GM23338 (cell line): ENCODE results near the gene MYO3B. TPM values are rescaled to one million over a fixed set of nuclear protein-coding genes. Genes with fewer than 3 reads are reported as not detected.
A peak's percentile ranks its signal among the peaks of the same experiment; 100 is the strongest.

Source experiments
- ATAC-seq: fragments of 200-7000 bp; cut with Tn5 transposase; 3 replicates; pipeline ENCODE4 v1.9.1; 2020
- DNase-seq: peaks from one replicate; pipeline ENCODE4 v3.0.0-alpha.2; 2015; ENCODE audit warnings: low spot score
- H2AFZ ChIP-seq: fragments of 200-600 bp; sonication (generic); 2 replicates; pipeline ENCODE4 v1.8.0; 2016; ENCODE audit warnings: antibody characterized with exemption, mild to moderate bottlenecking, moderate library complexity
- H3F3A ChIP-seq: fragments of 200-600 bp; sonication (generic); replicated peaks from 2 replicates; pipeline ENCODE4 v1.8.0; 2017; ENCODE audit warnings: antibody characterized with exemption, mixed run types, low read depth
- H3K27ac ChIP-seq: fragments of 200-600 bp; sonication (generic); 2 replicates; pipeline ENCODE4 v1.6.1; 2016; ENCODE audit warnings: low read depth
- H3K27me3 ChIP-seq: fragments of 200-600 bp; sonication (generic); 2 replicates; pipeline ENCODE4 v1.8.0; 2016; ENCODE audit warnings: mild to moderate bottlenecking, mixed run types, moderate library complexity; ENCODE audit not compliant: insufficient read depth
- H3K36me3 ChIP-seq: fragments of 200-600 bp; sonication (generic); 2 replicates; pipeline ENCODE4 v1.8.0; 2016; ENCODE audit warnings: mild to moderate bottlenecking; ENCODE audit not compliant: insufficient read depth
- H3K4me1 ChIP-seq: fragments of 200-600 bp; sonication (generic); 2 replicates; pipeline ENCODE4 v1.8.0; 2016; ENCODE audit warnings: mild to moderate bottlenecking, moderate library complexity; ENCODE audit not compliant: insufficient read depth
- H3K4me2 ChIP-seq: fragments of 200-600 bp; sonication (generic); 2 replicates; pipeline ENCODE4 v1.7.1; 2017; ENCODE audit warnings: mixed run types
- H3K4me3 ChIP-seq: fragments of 200-600 bp; sonication (generic); 2 replicates; pipeline ENCODE4 v1.6.1; 2016; ENCODE audit warnings: mixed run types
- H3K79me2 ChIP-seq: fragments of 200-600 bp; sonication (generic); replicated peaks from 2 replicates; pipeline ENCODE4 v1.8.0; 2017; ENCODE audit warnings: mild to moderate bottlenecking; ENCODE audit not compliant: insufficient read depth
- H3K9me2 ChIP-seq: fragments of 200-600 bp; sonication (generic); 2 replicates; pipeline ENCODE4 v1.8.0; 2017; ENCODE audit not compliant: insufficient read depth
- H4K20me1 ChIP-seq: fragments of 200-600 bp; sonication (generic); replicated peaks from 2 replicates; pipeline ENCODE4 v1.8.0; 2017; ENCODE audit warnings: mild to moderate bottlenecking; ENCODE audit not compliant: insufficient read depth
- H3K27ac Mint-ChIP-seq: 2 replicates; pipeline ENCODE4 v1.8.0; 2020; ENCODE audit warnings: inconsistent platforms, mild to moderate bottlenecking, moderate library complexity, mixed read lengths
- H3K27me3 Mint-ChIP-seq: 3 replicates; pipeline ENCODE4 v1.8.0; 2022; ENCODE audit warnings: low read depth, mild to moderate bottlenecking, moderate library complexity, mixed read lengths, inconsistent platforms; ENCODE audit not compliant: insufficient read depth, poor library complexity
- H3K36me3 Mint-ChIP-seq: 3 replicates; pipeline ENCODE4 v1.8.0; 2021; ENCODE audit warnings: low read depth, mild to moderate bottlenecking, inconsistent platforms, moderate library complexity, mixed read lengths
- H3K4me1 Mint-ChIP-seq: 3 replicates; pipeline ENCODE4 v1.8.0; 2020; ENCODE audit warnings: mild to moderate bottlenecking, inconsistent platforms, mixed read lengths
- H3K4me3 Mint-ChIP-seq: 3 replicates; pipeline ENCODE4 v1.8.0; 2021; ENCODE audit warnings: moderate library complexity, mild to moderate bottlenecking, inconsistent platforms, mixed read lengths
- H3K9me3 Mint-ChIP-seq: 3 replicates; pipeline ENCODE4 v1.8.0; 2020; ENCODE audit warnings: moderate library complexity, mild to moderate bottlenecking, inconsistent platforms, mixed read lengths
- CREB1 ChIP-seq: fragments of 250-450 bp; sonication (Bioruptor Pico); IDR thresholded peaks from 2 replicates; pipeline ENCODE4 v1.5.0; 2020; ENCODE audit warnings: low read depth, mild to moderate bottlenecking, moderate library complexity
- CTCF ChIP-seq, 2 experiments: fragments of 200-600 bp in 1 of 2; sonication (generic) in 1 of 2; conservative IDR thresholded peaks; 2 replicates each; pipeline versions ENCODE4 v1.5.1 to v1.6.1; 2016 to 2017; ENCODE audit warnings: antibody characterized with exemption in 2 of 2, low read depth in 2 of 2, mild to moderate bottlenecking in 2 of 2, moderate library complexity in 1 of 2
- ETS1 ChIP-seq: IDR thresholded peaks from 2 replicates; pipeline ENCODE4 v1.6.1; 2016; ENCODE audit warnings: antibody characterized with exemption
- EZH2 ChIP-seq: fragments of 200-600 bp; sonication (generic); IDR thresholded peaks from one replicate; pipeline ENCODE4 v1.8.0; 2017; ENCODE audit warnings: antibody characterized with exemption, mild to moderate bottlenecking, low read depth; ENCODE audit not compliant: unreplicated experiment
- EZH2phosphoT487 ChIP-seq: fragments of 200-600 bp; sonication (generic); IDR thresholded peaks from one replicate; pipeline ENCODE4 v1.8.1; 2018; ENCODE audit warnings: antibody characterized with exemption; ENCODE audit not compliant: unreplicated experiment
- JUNB ChIP-seq: IDR thresholded peaks from one replicate; pipeline ENCODE4 v1.6.1; 2016; ENCODE audit warnings: antibody characterized with exemption; ENCODE audit not compliant: unreplicated experiment
- POLR2AphosphoS5 ChIP-seq: IDR thresholded peaks from 2 replicates; pipeline ENCODE4 v1.6.1; 2016; ENCODE audit warnings: antibody characterized with exemption, low read depth
- REST ChIP-seq: IDR thresholded peaks from one replicate; pipeline ENCODE4 v1.6.1; 2018; ENCODE audit warnings: antibody characterized with exemption; ENCODE audit not compliant: unreplicated experiment
- STAT1 ChIP-seq: IDR thresholded peaks from one replicate; pipeline ENCODE4 v1.6.1; 2016; ENCODE audit warnings: antibody characterized with exemption; ENCODE audit not compliant: unreplicated experiment
- ZNF462 ChIP-seq: fragments of 250-450 bp; sonication (Bioruptor Pico); IDR thresholded peaks from 2 replicates; pipeline ENCODE4 v1.5.0; 2020; ENCODE audit warnings: mild to moderate bottlenecking, moderate library complexity
- polyA plus RNA-seq: library from polyadenylated mRNA; unstranded; fragments of >200 nt; fragmentation: Nextera tagmentation; extraction: Ambion mirVana; gene quantifications from 2 replicates; pipeline ENCODE4 v1.2.1, GENCODE V29; 2016
- total RNA-seq: library from RNA; depleted of rRNA; stranded (reverse); fragments of >200 nt; shearing (Covaris generic); gene quantifications from 2 replicates; pipeline ENCODE4 v1.2.3, GENCODE V29; 2014

The MYO3B gene
- total and polyA plus RNA-seq, 2 experiments from 2014 or later: 0.42 TPM; not detected in 1

GRCh38 chr2:170503971-170504809, 326.2 kb downstream of the MYO3B start:
- peak; percentile 23 for ATAC-seq
- H2AFZ ChIP-seq: peak overlapping the region; percentile 19; the same call in 1 of the 2 replicates
- no peaks in the 10 kb centered on the region for H3K36me3 ChIP-seq
- TF ChIP-seq ZNF462 (CRISPR knock-in tag): no peak
- no peak for TF ChIP-seq JUNB
- no peak for TF ChIP-seq EZH2
- no peak for TF ChIP-seq REST
- TF ChIP-seq POLR2AphosphoS5: no peak
- no peak for TF ChIP-seq ETS1
- TF ChIP-seq CREB1 (CRISPR knock-in tag): no peak
- TF ChIP-seq STAT1: no peak
- no peak for TF ChIP-seq EZH2phosphoT487
- TF ChIP-seq CTCF (conservative IDR thresholded peaks at IDR 0.05; ENCODE audit: low read depth in 2 of 2): no peak
- peak overlapping the region; percentile 45; the same call in 1 of the 2 replicates for H3K27ac ChIP-seq
- H3K9me2 ChIP-seq: no peaks in the 10 kb centered on the region
- Mint-ChIP-seq H3K27ac (no peak overlapping the region), H3K9me3 (no peaks in the 10 kb centered on the region), H3K36me3 (no peaks in the 10 kb centered on the region), H3K4me1 (peaks cover 64% of the 10 kb centered on the region), H3K4me3 (no peak overlapping the region), H3K27me3 (peaks cover 6% of the 10 kb centered on the region)
- H4K20me1 ChIP-seq: no peaks in the 10 kb centered on the region
- H3K4me1 ChIP-seq: peaks cover 65% of the 10 kb centered on the region
- H3K27me3 ChIP-seq: no peaks in the 10 kb centered on the region; the same call in 1 of the 2 replicates
- peaks cover 10% of the 10 kb centered on the region; the same call in 1 of the 2 replicates for H3F3A ChIP-seq
- peak overlapping the region; percentile 73 for H3K4me2 ChIP-seq
- peak overlapping the region; percentile 23 for H3K4me3 ChIP-seq
- peak; percentile 40 for DNase-seq
- H3K79me2 ChIP-seq: no peaks in the 10 kb centered on the region
